ES-I3 (cell line): ENCODE measurements around the gene SLC8A3.

ENCODE experiments used
- H3K36me3 ChIP-seq: 2 replicates; pipeline ENCODE4 v1.6.1; 2013; ENCODE audit warnings: mild to moderate bottlenecking, low read length, control low read depth, moderate library complexity; ENCODE audit not compliant: insufficient read depth
- H3K4me1 ChIP-seq: 2 replicates; pipeline ENCODE4 v1.6.1; 2013; ENCODE audit warnings: mild to moderate bottlenecking, control low read depth, low read length; ENCODE audit not compliant: insufficient read depth
- H3K9ac ChIP-seq: 2 replicates; pipeline ENCODE4 v1.6.1; 2013; ENCODE audit warnings: low read depth, mild to moderate bottlenecking, low read length, moderate library complexity
- H3K9me3 ChIP-seq: 2 replicates; pipeline ENCODE4 v1.6.1; 2013; ENCODE audit warnings: mild to moderate bottlenecking, low read length, moderate library complexity; ENCODE audit not compliant: control insufficient read depth, insufficient read depth

Gene SLC8A3

GRCh38 chr14:70118064-70118463 is 70.7 kb downstream of the SLC8A3 start:
- H3K9ac ChIP-seq, result no peak overlapping the region
- no peaks in the 10 kb centered on the region for H3K36me3 ChIP-seq
- peaks cover 4% of the 10 kb centered on the region for H3K4me1 ChIP-seq
- H3K9me3 ChIP-seq, result no peaks in the 10 kb centered on the region

- H3K4me1 ChIP-seq, result peaks cover 2% of the 10 kb centered on the region; the same call in 1 of the 2 replicates
- H3K9ac ChIP-seq, result no peak overlapping the region
- no peaks in the 10 kb centered on the region for H3K36me3 ChIP-seq
- no peaks in the 10 kb centered on the region for H3K9me3 ChIP-seq
Measured at GRCh38 chr14:70116278-70116677, 72.5 kb downstream of the SLC8A3 start.

GRCh38 chr14:70114621-70115156 is 74.1 kb downstream of the SLC8A3 start:
- H3K9ac ChIP-seq, result no peak overlapping the region
- H3K36me3 ChIP-seq, result no peaks in the 10 kb centered on the region
- no peaks in the 10 kb centered on the region for H3K4me1 ChIP-seq
- H3K9me3 ChIP-seq, result no peaks in the 10 kb centered on the region

GRCh38 chr14:70113211-70113610 is 75.5 kb downstream of the SLC8A3 start:
- Histone ChIP-seq H3K36me3 (no peaks in the 10 kb centered on the region), H3K9me3 (no peaks in the 10 kb centered on the region), H3K9ac (no peak overlapping the region), H3K4me1 (no peaks in the 10 kb centered on the region)

- Histone ChIP-seq H3K9me3 (no peaks in the 10 kb centered on the region), H3K4me1 (no peaks in the 10 kb centered on the region), H3K36me3 (no peaks in the 10 kb centered on the region), H3K9ac (no peak overlapping the region)
Measured at GRCh38 chr14:70108419-70108818, 80.3 kb downstream of the SLC8A3 start.

GRCh38 chr14:70107309-70107708 is 81.4 kb downstream of the SLC8A3 start:
- Histone ChIP-seq H3K36me3 (no peaks in the 10 kb centered on the region), H3K4me1 (no peaks in the 10 kb centered on the region), H3K9ac (no peak overlapping the region), H3K9me3 (no peaks in the 10 kb centered on the region)

GRCh38 chr14:70100071-70100470 is 88.7 kb downstream of the SLC8A3 start:
- Histone ChIP-seq H3K9ac (no peak overlapping the region), H3K4me1 (no peaks in the 10 kb centered on the region), H3K9me3 (no peaks in the 10 kb centered on the region), H3K36me3 (no peaks in the 10 kb centered on the region)

- no peaks in the 10 kb centered on the region for H3K4me1 ChIP-seq
- H3K9ac ChIP-seq, result no peak overlapping the region
- H3K9me3 ChIP-seq, result no peaks in the 10 kb centered on the region
- H3K36me3 ChIP-seq, result no peaks in the 10 kb centered on the region
Measured at GRCh38 chr14:70098250-70098809, 90.4 kb downstream of the SLC8A3 start.

- Histone ChIP-seq H3K4me1 (no peaks in the 10 kb centered on the region), H3K9me3 (no peaks in the 10 kb centered on the region), H3K9ac (no peak overlapping the region), H3K36me3 (no peaks in the 10 kb centered on the region)
Measured at GRCh38 chr14:70097576-70098249, 91.0 kb downstream of the SLC8A3 start.

- H3K9ac ChIP-seq, result no peak overlapping the region
- H3K9me3 ChIP-seq, result no peaks in the 10 kb centered on the region
- no peaks in the 10 kb centered on the region for H3K36me3 ChIP-seq
- H3K4me1 ChIP-seq, result no peaks in the 10 kb centered on the region
Measured at GRCh38 chr14:70096866-70097265, 91.9 kb downstream of the SLC8A3 start.

GRCh38 chr14:70094631-70095030 is 94.1 kb downstream of the SLC8A3 start:
- Histone ChIP-seq H3K9ac (no peak overlapping the region), H3K36me3 (no peaks in the 10 kb centered on the region), H3K9me3 (no peaks in the 10 kb centered on the region), H3K4me1 (no peaks in the 10 kb centered on the region)

- no peaks in the 10 kb centered on the region for H3K36me3 ChIP-seq
Measured at GRCh38 chr14:70094106-70094505, 94.6 kb downstream of the SLC8A3 start.

GRCh38 chr14:70093156-70093555 is 95.6 kb downstream of the SLC8A3 start:
- no peaks in the 10 kb centered on the region for H3K4me1 ChIP-seq
- H3K36me3 ChIP-seq, result no peaks in the 10 kb centered on the region
- H3K9ac ChIP-seq, result no peak overlapping the region
- no peaks in the 10 kb centered on the region for H3K9me3 ChIP-seq

More at GRCh38 chr14:70094106-70094505, 94.6 kb downstream of the SLC8A3 start:
- Histone ChIP-seq H3K9me3 (no peaks in the 10 kb centered on the region), H3K4me1 (no peaks in the 10 kb centered on the region), H3K9ac (no peak overlapping the region)

- Histone ChIP-seq H3K9me3 (no peaks in the 10 kb centered on the region), H3K4me1 (no peaks in the 10 kb centered on the region), H3K36me3 (no peaks in the 10 kb centered on the region), H3K9ac (no peak overlapping the region)
Measured at GRCh38 chr14:70087380-70087697, 101.4 kb downstream of the SLC8A3 start.

GRCh38 chr14:70086685-70087379 is 101.9 kb downstream of the SLC8A3 start:
- Histone ChIP-seq H3K4me1 (no peaks in the 10 kb centered on the region), H3K9ac (no peak overlapping the region), H3K9me3 (no peaks in the 10 kb centered on the region), H3K36me3 (no peaks in the 10 kb centered on the region)
